Measurements from ENCODE around the gene KCNF1. TPM values are rescaled to one million over a fixed set of nuclear protein-coding genes. Genes with fewer than 3 reads are reported as not detected.
A peak's percentile ranks its signal among the peaks of the same experiment; 100 is the strongest.

Gene KCNF1
- total RNA-seq, 1 experiment from 2014 or later: 6.8 TPM

GRCh38 chr2:10892796-10893350 is 18.9 kb upstream of the KCNF1 start:
- H3K27me3 ChIP-seq: no peaks in the 10 kb centered on the region
- H3K9me3 ChIP-seq: no peaks in the 10 kb centered on the region
- no peak for DNase-seq
- H3K36me3 ChIP-seq: no peaks in the 10 kb centered on the region
- no peak overlapping the region for H3K4me3 ChIP-seq

GRCh38 chr2:10894264-10894935 is 17.3 kb upstream of the KCNF1 start:
- no peaks in the 10 kb centered on the region for H3K9me3 ChIP-seq
- no peaks in the 10 kb centered on the region for H3K36me3 ChIP-seq
- DNase-seq: no peak
- H3K4me3 ChIP-seq: no peak overlapping the region
- H3K27me3 ChIP-seq: no peaks in the 10 kb centered on the region

GRCh38 chr2:10895231-10895630 is 16.5 kb upstream of the KCNF1 start:
- DNase-seq: no peak
- Histone ChIP-seq H3K4me3 (no peak overlapping the region), H3K36me3 (no peaks in the 10 kb centered on the region), H3K27me3 (no peaks in the 10 kb centered on the region), H3K9me3 (no peaks in the 10 kb centered on the region)

- no peak overlapping the region for H3K4me3 ChIP-seq
- no peaks in the 10 kb centered on the region for H3K27me3 ChIP-seq
- no peaks in the 10 kb centered on the region for H3K36me3 ChIP-seq
- peak; percentile 60 for DNase-seq
- H3K9me3 ChIP-seq: no peaks in the 10 kb centered on the region
Measured at GRCh38 chr2:10897956-10898355, 13.8 kb upstream of the KCNF1 start.

GRCh38 chr2:10900216-10901109 is 11.3 kb upstream of the KCNF1 start:
- no peaks in the 10 kb centered on the region for H3K9me3 ChIP-seq
- H3K27me3 ChIP-seq: no peaks in the 10 kb centered on the region
- no peaks in the 10 kb centered on the region for H3K36me3 ChIP-seq
- no peak overlapping the region for H3K4me3 ChIP-seq
- DNase-seq: peak; percentile 33

- peak; percentile 74 for DNase-seq
- no peaks in the 10 kb centered on the region for H3K9me3 ChIP-seq
- no peaks in the 10 kb centered on the region for H3K36me3 ChIP-seq
- no peaks in the 10 kb centered on the region for H3K27me3 ChIP-seq
- no peak overlapping the region for H3K4me3 ChIP-seq
Measured at GRCh38 chr2:10901160-10901939, 10.4 kb upstream of the KCNF1 start.

GRCh38 chr2:10903861-10904210 is 7.9 kb upstream of the KCNF1 start:
- no peaks in the 10 kb centered on the region for H3K27me3 ChIP-seq
- no peak overlapping the region for H3K4me3 ChIP-seq
- H3K36me3 ChIP-seq: no peaks in the 10 kb centered on the region
- H3K9me3 ChIP-seq: no peaks in the 10 kb centered on the region
- no peak for DNase-seq

GRCh38 chr2:10904455-10904854 is 7.3 kb upstream of the KCNF1 start:
- no peak for DNase-seq
- Histone ChIP-seq H3K9me3 (no peaks in the 10 kb centered on the region), H3K4me3 (no peak overlapping the region), H3K27me3 (no peaks in the 10 kb centered on the region), H3K36me3 (no peaks in the 10 kb centered on the region)

GRCh38 chr2:10905006-10905861 is 6.5 kb upstream of the KCNF1 start:
- no peak for DNase-seq

GRCh38 chr2:10905862-10906143 is 5.9 kb upstream of the KCNF1 start:
- no peak for DNase-seq
- H3K9me3 ChIP-seq: no peaks in the 10 kb centered on the region
- no peaks in the 10 kb centered on the region for H3K36me3 ChIP-seq
- no peaks in the 10 kb centered on the region for H3K27me3 ChIP-seq
- H3K4me3 ChIP-seq: no peak overlapping the region

More at GRCh38 chr2:10905006-10905861, 6.5 kb upstream of the KCNF1 start:
- no peaks in the 10 kb centered on the region for H3K9me3 ChIP-seq
- no peaks in the 10 kb centered on the region for H3K36me3 ChIP-seq
- H3K27me3 ChIP-seq: no peaks in the 10 kb centered on the region
- no peak overlapping the region for H3K4me3 ChIP-seq

GRCh38 chr2:10906926-10907625 is 4.7 kb upstream of the KCNF1 start:
- Histone ChIP-seq H3K36me3 (no peaks in the 10 kb centered on the region), H3K4me3 (no peak overlapping the region), H3K27me3 (no peaks in the 10 kb centered on the region), H3K9me3 (no peaks in the 10 kb centered on the region)
- no peak for DNase-seq

GRCh38 chr2:10908195-10908594 is 3.5 kb upstream of the KCNF1 start:
- Histone ChIP-seq H3K36me3 (no peaks in the 10 kb centered on the region), H3K9me3 (no peaks in the 10 kb centered on the region), H3K27me3 (no peaks in the 10 kb centered on the region), H3K4me3 (no peak overlapping the region)
- no peak for DNase-seq

- no peaks in the 10 kb centered on the region for H3K36me3 ChIP-seq
- no peak for DNase-seq
Measured at GRCh38 chr2:10909050-10909995, 2.4 kb upstream of the KCNF1 start.

GRCh38 chr2:10909996-10910341 is 1.8 kb upstream of the KCNF1 start:
- no peaks in the 10 kb centered on the region for H3K36me3 ChIP-seq
- no peaks in the 10 kb centered on the region for H3K27me3 ChIP-seq
- H3K9me3 ChIP-seq: no peaks in the 10 kb centered on the region
- DNase-seq: no peak
- no peak overlapping the region for H3K4me3 ChIP-seq

More at GRCh38 chr2:10909050-10909995, 2.4 kb upstream of the KCNF1 start:
- H3K9me3 ChIP-seq: no peaks in the 10 kb centered on the region
- no peak overlapping the region for H3K4me3 ChIP-seq
- no peaks in the 10 kb centered on the region for H3K27me3 ChIP-seq

- no peaks in the 10 kb centered on the region for H3K27me3 ChIP-seq
- no peak overlapping the region for H3K4me3 ChIP-seq
- H3K9me3 ChIP-seq: no peaks in the 10 kb centered on the region
- H3K36me3 ChIP-seq: no peaks in the 10 kb centered on the region
- DNase-seq: no peak
Measured at GRCh38 chr2:10910625-10911024, 1.1 kb upstream of the KCNF1 start.

All from MG63 (cell line).